Activated CD8-positive, alpha-beta memory T cell treated with anti-CD3 and anti-CD28 coated beads, Interleukin-2, amount 50 U/mL, for 4 hours (primary cell): ENCODE results near the gene SOAT1.
"Not testable (repeated sequence)": the region's sequence is repeated elsewhere in the genome, so short reads cannot be mapped to it uniquely, and the experiment has no call there.

Experiments
- DNase-seq: peaks from one replicate; pipeline ENCODE4 v3.0.0-alpha.2; 2020

SOAT1 gene

GRCh38 chr1:179310291-179310690 lies 16.7 kb downstream of the SOAT1 start:
- no peak for DNase-seq

DNA sequence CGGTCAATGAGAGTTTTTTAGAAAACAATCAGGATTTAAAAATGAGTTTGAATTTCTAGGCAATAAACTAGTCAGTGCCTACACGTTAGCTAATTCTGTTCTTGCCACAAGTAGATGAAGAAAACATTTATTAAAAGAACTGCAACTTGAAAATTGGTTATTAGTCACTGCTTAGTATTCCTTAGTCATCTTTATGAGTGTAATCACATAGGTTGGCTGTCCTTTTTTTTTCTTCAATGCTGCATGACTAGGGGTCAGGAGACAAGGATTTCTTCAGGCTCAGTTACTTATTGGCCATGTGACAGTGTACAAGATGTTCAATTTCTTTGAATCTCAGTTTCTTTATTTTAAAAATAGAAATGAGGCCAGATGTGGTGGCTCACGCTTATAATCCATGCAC lies 17.1 kb downstream of the SOAT1 start:
- no peak for DNase-seq

- DNase-seq: no peak
These were observed 17.6 kb downstream of the SOAT1 start for GRCh38 chr1:179311149-179311700.

GRCh38 chr1:179313004-179313403 lies 19.4 kb downstream of the SOAT1 start:
- DNase-seq: no peak

DNA sequence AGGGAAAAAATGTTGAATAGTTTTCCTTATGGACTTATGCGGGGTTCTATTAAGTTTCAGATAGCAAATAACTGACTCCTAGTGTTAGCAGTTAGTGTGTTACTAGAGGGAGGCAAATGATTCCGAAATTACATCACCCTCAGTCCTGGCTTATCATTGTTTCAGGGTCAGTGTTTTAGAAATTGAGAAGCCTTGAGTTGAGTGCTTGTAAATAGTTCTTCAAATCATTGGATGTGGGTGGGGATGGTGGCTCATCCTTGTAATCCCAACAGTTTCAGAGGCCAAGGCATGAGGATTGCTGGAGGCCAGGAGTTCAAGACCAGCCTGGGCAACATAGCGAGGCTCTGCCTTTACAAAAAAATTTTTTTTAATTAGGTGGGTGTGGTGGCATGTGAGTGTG lies 21.3 kb downstream of the SOAT1 start:
- no peak for DNase-seq

GRCh38 chr1:179318491-179318890 lies 24.9 kb downstream of the SOAT1 start:
- DNase-seq: no peak

- DNase-seq: no peak
These were observed 28.1 kb downstream of the SOAT1 start for GRCh38 chr1:179321533-179322216.

DNA sequence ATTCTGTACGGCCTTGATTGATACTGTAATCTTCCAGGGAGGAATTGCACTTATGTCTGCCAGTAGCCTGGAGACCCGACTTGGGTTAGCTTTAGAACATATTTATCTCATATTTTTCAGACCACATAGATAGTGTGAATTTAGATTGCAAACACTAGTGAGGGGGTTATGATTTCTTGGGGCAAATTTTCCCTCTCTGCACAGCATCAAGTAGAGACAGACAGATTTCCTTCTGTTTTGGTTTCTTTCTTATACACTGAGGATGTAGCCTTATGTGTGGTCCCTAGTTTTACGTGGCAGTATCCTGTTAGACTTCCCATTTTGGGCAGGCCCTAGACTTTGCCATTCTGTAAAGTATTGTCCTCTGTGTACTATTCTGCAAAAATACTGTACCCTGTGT lies 29.0 kb downstream of the SOAT1 start:
- DNase-seq: no peak

- DNase-seq: no peak
These were observed 29.8 kb downstream of the SOAT1 start for GRCh38 chr1:179323436-179323835.

- DNase-seq: no peak
These were observed 32.2 kb downstream of the SOAT1 start for GRCh38 chr1:179325836-179326235.

DNA sequence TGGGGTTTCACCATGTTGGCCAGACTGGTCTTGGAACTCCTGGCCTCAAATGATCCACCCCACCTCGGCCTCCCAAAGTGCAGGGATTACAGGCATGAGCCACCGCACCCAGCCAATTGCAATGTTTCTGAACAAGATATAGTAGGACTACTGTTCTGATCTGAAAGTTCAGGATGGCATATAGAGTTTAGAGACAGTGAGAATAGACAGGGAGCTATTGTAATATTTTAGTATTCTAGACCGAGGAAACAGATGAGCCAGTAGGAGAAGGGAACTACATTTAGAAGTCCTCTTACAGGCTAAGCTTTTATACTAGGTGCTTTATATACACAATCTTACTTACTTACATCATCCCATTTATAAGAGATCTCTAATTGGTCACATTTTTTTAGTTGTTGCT lies 33.1 kb downstream of the SOAT1 start:
- no peak for DNase-seq

DNA sequence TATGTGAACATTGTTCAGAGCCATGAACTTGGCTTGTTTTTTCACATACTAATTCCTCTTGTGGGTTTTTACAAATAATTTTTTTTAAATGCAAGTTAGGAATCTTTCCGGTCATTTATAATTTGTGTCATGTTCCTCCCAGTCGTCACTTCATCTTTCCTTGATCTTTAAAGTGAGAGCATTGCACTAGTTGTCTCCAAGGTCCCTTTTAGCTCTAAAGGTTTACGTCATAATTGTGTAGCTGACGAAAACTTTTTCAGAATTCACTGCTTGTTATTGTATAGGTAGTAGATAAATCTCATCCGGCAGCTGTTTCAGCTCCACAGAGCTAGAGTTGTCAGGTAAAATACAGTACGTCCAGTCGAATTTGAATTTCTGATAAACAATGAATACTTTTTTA lies 33.6 kb downstream of the SOAT1 start:
- no peak for DNase-seq

DNA sequence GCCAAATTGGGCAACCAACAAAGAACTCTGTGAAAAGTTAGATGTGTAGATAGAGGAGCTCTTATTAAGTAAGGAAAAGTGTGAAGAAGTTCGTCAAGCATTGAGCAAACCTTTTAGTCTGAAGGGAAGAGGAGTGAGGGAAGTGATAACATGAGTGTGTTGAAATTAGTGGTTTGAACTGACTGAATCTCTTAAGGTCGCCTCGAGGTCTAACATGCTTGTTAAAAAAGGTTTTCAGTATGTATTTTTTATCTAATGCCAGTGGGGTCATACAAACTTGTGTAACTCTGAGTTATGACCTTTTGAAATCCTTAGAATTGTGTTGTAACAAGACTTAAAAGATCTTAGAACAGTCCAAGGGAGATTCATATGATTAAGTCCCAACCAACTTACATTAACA lies 34.1 kb downstream of the SOAT1 start:
- DNase-seq: no peak

- no peak for DNase-seq
These were observed 36.3 kb downstream of the SOAT1 start for GRCh38 chr1:179329862-179330261.

GRCh38 chr1:179334440-179334839 lies 40.8 kb downstream of the SOAT1 start:
- no peak for DNase-seq

DNA sequence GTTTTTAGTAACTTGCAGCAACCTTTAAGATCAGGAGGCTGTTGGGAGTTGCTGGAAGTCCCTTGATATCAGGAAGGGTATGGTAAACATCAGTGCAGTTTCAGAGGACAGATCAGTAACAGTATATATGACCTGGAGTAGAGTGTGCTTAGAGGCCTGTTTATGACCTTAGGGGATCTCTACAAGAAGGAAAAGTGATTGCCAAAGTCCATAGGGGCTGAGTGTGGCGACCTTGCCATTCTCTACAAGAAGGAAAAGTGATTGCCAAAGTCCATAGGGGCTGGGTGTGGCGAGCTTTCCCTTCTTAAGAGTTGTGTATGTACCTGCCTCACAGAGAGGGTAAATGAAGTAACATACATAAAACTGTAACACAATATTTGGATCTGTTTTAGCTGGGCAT lies 43.7 kb downstream of the SOAT1 start:
- no peak for DNase-seq

DNA sequence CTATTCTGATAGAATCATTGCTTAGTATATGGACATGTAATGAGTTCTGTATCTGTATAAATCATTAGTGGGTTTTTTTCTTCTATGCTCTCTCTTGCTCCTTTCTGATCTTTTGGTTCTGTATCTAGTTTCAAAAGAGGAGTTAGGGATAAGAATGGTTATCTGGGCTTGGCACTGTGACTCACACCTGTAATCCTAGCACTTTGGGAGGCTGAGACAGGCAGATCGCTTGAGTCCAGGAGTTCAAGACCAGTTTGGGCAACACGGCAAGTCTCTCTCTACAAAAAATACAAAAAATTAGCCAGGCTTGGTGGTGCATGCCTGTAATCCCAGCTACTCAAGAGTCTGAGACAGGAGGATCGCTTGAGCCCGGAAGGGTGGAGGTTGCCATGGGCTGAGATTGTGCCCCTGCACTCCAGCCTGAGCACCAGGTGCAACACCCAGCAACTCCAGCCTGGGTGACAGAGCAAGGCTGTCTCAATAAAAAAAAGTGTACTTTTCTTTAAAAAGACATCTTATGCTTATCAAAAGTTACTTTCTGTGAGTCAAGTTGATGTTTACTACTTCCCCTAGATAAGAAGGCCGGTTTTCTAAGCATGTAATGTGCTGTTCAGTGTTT lies 44.5 kb downstream of the SOAT1 start:
- DNase-seq: no peak

- DNase-seq: no peak
These were observed 47.3 kb downstream of the SOAT1 start for GRCh38 chr1:179340918-179341317.

DNA sequence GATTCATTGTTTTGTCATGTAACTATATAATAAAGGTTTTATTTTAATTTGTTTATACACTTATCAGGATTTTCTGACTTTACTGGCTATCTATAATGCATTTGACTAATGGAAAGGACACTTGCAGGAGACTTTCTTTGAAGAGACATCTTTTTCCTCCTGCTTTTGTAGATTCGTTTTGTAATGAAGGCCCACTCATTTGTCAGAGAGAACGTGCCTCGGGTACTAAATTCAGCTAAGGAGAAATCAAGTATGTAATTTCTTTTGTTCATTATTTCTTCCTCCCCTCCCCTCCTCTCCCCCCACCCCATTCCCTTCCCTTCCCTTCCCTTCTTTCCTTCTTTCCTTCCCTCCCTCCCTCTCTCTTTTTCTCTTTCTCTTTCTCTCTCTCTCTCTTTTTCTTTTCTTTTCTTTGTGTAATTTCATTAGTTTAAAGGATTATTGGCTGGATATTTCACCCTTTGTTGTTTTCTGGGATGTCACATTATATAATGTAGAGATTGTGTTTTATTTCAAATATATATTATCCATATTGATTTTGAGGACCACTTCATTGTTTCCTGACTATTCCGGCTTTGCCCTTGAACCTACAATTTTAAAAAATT lies 48.4 kb downstream of the SOAT1 start:
- DNase-seq: no peak

GRCh38 chr1:179342740-179343404 lies 49.3 kb downstream of the SOAT1 start:
- DNase-seq: no peak

DNA sequence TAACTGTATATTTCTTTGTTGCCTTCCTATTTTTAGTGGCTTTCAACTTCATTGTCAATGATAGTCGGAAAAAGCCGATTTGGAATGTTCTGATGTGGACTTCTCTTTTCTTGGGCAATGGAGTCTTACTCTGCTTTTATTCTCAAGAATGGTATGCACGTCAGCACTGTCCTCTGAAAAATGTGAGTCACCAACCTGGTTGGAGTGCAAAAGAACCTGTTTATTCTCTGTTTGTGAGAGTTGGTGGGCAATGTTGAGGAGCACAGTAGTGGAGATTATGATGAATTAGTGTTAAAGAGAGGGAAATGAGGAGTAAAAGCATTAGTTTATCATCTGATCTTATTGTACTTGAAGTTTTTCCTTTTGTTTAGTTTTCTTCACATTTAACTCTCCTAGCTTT lies 57.7 kb downstream of the SOAT1 start:
- no peak for DNase-seq

DNA sequence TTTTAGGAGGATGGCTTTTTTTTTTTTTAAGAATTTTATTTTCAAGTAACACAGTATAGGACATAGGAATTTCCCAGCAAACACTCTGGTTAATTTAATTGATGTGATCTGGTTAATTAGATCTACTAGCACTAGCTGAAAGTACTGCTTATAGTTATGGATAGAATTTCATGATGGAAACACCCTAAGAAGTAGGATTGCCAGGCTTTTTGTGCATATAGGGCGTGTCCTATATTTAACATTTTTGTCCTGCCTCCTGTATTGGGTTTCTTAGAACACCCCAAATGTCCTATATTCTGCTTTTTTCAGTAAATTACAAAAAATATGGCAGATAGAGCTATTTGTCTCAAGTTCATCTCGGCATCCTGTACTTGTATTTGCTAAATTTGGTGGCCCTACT lies 58.6 kb downstream of the SOAT1 start:
- no peak for DNase-seq

- no peak for DNase-seq
These were observed 59.9 kb downstream of the SOAT1 start for GRCh38 chr1:179353546-179353945.

GRCh38 chr1:179361631-179362030 lies 68.0 kb downstream of the SOAT1 start:
- not testable (repeated sequence) for DNase-seq
